ENCODE data around the gene ATG10.
A peak's percentile ranks its signal among the peaks of the same experiment; 100 is the strongest.

The ATG10 gene

GRCh38 chr5:82164176-82164976 lies 192.6 kb downstream of the ATG10 start:
- TF ChIP-seq CTCF (conservative IDR thresholded peaks at IDR 0.05) = no peak
- H3K27ac ChIP-seq = peak overlapping the region; percentile 60

DNA sequence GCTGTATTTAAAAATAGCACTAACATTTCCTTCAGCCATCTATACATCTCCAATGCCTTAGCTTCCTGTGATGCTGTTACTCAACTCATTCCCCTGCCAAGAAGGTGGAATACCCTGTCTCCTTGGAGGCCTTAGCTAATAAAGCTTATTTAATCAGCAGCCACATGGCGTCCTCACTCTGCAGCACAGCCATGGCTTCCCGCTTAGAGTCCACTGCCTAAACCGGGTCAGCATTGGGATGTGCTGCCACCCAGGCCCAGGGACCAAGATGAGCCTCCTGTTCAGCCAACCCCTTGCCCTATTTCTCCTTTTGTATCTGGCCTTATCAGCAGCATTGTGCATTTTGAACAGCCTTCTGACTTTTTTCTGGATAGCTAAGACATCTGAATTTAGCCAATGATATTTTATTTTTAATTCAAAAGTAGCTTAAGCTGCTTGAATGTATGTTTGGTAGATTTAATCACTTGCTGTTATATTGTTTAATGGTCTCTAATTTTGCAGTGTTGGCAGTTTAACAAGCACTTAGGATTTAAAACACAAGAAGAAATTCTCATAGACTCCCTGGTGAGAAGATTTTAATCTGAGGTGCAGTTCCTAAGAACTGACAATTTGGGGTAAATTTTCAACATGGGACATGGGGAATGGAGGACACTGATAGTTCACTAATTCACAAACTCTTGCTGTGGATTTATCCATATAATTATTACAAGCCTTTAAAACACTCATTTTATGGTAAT lies 193.3 kb downstream of the ATG10 start:
- no peak for TF ChIP-seq CTCF (conservative IDR thresholded peaks at IDR 0.05)
- H3K27ac ChIP-seq = peak overlapping the region; percentile 60

- H3K27ac ChIP-seq = peak overlapping the region; percentile 60
- TF ChIP-seq CTCF (conservative IDR thresholded peaks at IDR 0.05) = peak; percentile 74
These were observed 194.1 kb downstream of the ATG10 start for GRCh38 chr5:82165740-82166530.

DNA sequence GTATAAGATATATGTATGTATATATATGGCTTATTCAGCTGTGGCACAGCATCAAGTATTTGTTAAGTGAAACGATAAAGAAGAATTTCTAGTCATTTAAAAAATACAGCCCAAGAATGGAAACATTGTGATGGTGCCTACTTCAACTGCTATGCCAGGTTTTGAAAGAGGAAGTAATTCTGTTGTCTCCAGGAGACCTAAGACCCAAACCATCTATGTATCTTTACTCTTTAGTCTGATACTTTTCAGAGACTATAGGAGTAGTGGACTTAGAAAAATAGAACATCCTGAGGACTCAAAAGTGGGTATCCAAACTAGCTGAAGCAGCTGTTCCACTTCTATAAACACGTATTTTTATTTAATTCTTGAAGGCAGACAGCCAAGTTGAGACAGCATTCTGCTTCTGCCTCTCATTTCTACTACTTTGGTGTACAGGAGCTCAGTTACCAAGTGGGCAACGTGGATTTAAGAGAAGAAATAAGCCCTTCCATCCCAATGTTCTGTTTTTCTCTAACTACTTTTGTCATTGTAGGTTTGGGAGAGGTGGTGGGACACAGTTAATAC lies 195.6 kb downstream of the ATG10 start:
- H3K27ac ChIP-seq = no peak overlapping the region
- no peak for TF ChIP-seq CTCF (conservative IDR thresholded peaks at IDR 0.05)

- H3K27ac ChIP-seq = no peak overlapping the region
These were observed 196.5 kb downstream of the ATG10 start for GRCh38 chr5:82168294-82168693.

GRCh38 chr5:82169892-82170291 lies 198.1 kb downstream of the ATG10 start:
- no peak overlapping the region for H3K27ac ChIP-seq
- no peak for TF ChIP-seq CTCF (conservative IDR thresholded peaks at IDR 0.05)

More at GRCh38 chr5:82168294-82168693, 196.5 kb downstream of the ATG10 start:
- TF ChIP-seq CTCF (conservative IDR thresholded peaks at IDR 0.05) = no peak
